Gastrocnemius medialis (tissue), 4 donors: Measurements from ENCODE around the gene ZNF524.

Source experiments
- CTCF ChIP-seq, 5 experiments: fragments of 450-650 bp in 3 of 5; fragments of 200-600 bp in 2 of 5; sonication (generic) in 2 of 5; IDR thresholded peaks in 4 of 5; conservative IDR thresholded peaks in 1 of 5; 1 replicate in 4 of 5; 2 replicates in 1 of 5; pipeline ENCODE4 v1.5.1; 2016 to 2019; ENCODE audit warnings: antibody characterized with exemption in 5 of 5, mild to moderate bottlenecking in 3 of 5, moderate library complexity in 3 of 5
- POLR2A ChIP-seq, 2 donors: fragments of 450-650 bp; IDR thresholded peaks; one replicate each; pipeline ENCODE4 v1.6.1; 2017; ENCODE audit warnings: antibody characterized with exemption in 2 of 2, mild to moderate bottlenecking in 2 of 2, moderate library complexity in 2 of 2

- TF ChIP-seq CTCF (IDR thresholded peaks at IDR 0.05 in 4 of 5, conservative IDR thresholded peaks at IDR 0.05 in 1 of 5), result no peak
- TF ChIP-seq POLR2A (IDR thresholded peaks at IDR 0.05), result peak in 1 of 2 donors; percentile 36
These were observed 5.1 kb downstream of the ZNF524 start for GRCh38 chr19:55605207-55605636.
